SK-N-SH treated with all-trans-retinoic acid at 6 μM for 48 hours (cell line): ENCODE data around the gene IL23R.

Experiments
- ATAC-seq: fragments of 200-7000 bp; cut with Tn5 transposase; 3 replicates; pipeline ENCODE4 v1.9.1; 2020; ENCODE audit warnings: mild to moderate bottlenecking, moderate library complexity
- ARNTL ChIP-seq: fragments of 450-650 bp; formaldehyde crosslinking; IDR thresholded peaks from 2 replicates; pipeline ENCODE4 v1.5.0; 2020; ENCODE audit warnings: low read depth, mild to moderate bottlenecking, moderate library complexity, borderline replicate concordance
- BACH2 ChIP-seq: fragments of 250-450 bp; sonication (Bioruptor Pico); IDR thresholded peaks from 2 replicates; pipeline ENCODE4 v1.9.0; 2021; ENCODE audit warnings: mild to moderate bottlenecking, borderline replicate concordance
- CSDC2 ChIP-seq: fragments of 250-450 bp; sonication (Bioruptor Pico); IDR thresholded peaks from 2 replicates; pipeline ENCODE4 v1.5.0; 2020; ENCODE audit warnings: mild to moderate bottlenecking, moderate library complexity
- ESRRG ChIP-seq: fragments of 250-450 bp; sonication (Bioruptor Pico); IDR thresholded peaks from 2 replicates; pipeline ENCODE4 v1.6.1; 2021; ENCODE audit warnings: mild to moderate bottlenecking
- GLIS3 ChIP-seq: fragments of 250-450 bp; sonication (Bioruptor Pico); IDR thresholded peaks from 2 replicates; pipeline ENCODE4 v1.5.0; 2020; ENCODE audit warnings: mild to moderate bottlenecking, moderate library complexity
- OSR1 ChIP-seq: fragments of 250-450 bp; sonication (Bioruptor Pico); IDR thresholded peaks from 2 replicates; pipeline ENCODE4 v1.8.0; 2022; ENCODE audit warnings: moderate library complexity, mild to moderate bottlenecking, inconsistent platforms
- PPARA ChIP-seq: fragments of 250-450 bp; sonication (Bioruptor Pico); IDR thresholded peaks from 2 replicates; pipeline ENCODE4 v1.5.0; 2020; ENCODE audit warnings: mild to moderate bottlenecking, borderline replicate concordance
- RARB ChIP-seq: fragments of 250-450 bp; sonication (Bioruptor Pico); IDR thresholded peaks from 2 replicates; pipeline ENCODE4 v1.8.0; 2021; ENCODE audit warnings: mild to moderate bottlenecking, moderate library complexity
- SNAI2 ChIP-seq: fragments of 250-450 bp; sonication (Bioruptor Pico); IDR thresholded peaks from 2 replicates; pipeline ENCODE4 v1.5.0; 2020; ENCODE audit warnings: mild to moderate bottlenecking, moderate library complexity
- TCF4 ChIP-seq: fragments of 250-450 bp; sonication (Bioruptor Pico); IDR thresholded peaks from 2 replicates; pipeline ENCODE4 v1.8.0; 2021; ENCODE audit warnings: mild to moderate bottlenecking, moderate library complexity, borderline replicate concordance
- ZC3H10 ChIP-seq: fragments of 250-450 bp; sonication (Bioruptor Pico); IDR thresholded peaks from 2 replicates; pipeline ENCODE4 v1.5.1; 2021; ENCODE audit warnings: mild to moderate bottlenecking, moderate library complexity
- ZFP3 ChIP-seq: fragments of 250-450 bp; sonication (Bioruptor Pico); IDR thresholded peaks from 2 replicates; pipeline ENCODE4 v1.5.0; 2020; ENCODE audit warnings: mild to moderate bottlenecking, moderate library complexity
- ZFP30 ChIP-seq: fragments of 450-650 bp; formaldehyde crosslinking; IDR thresholded peaks from 2 replicates; pipeline ENCODE4 v1.5.0; 2022; ENCODE audit warnings: mild to moderate bottlenecking, moderate library complexity
- ZNF70 ChIP-seq: fragments of 450-650 bp; formaldehyde crosslinking; IDR thresholded peaks from 2 replicates; pipeline ENCODE4 v1.5.0; 2020; ENCODE audit warnings: mild to moderate bottlenecking, moderate library complexity
- ZNF8 ChIP-seq: fragments of 450-650 bp; formaldehyde crosslinking; IDR thresholded peaks from 2 replicates; pipeline ENCODE4 v1.5.0; 2020; ENCODE audit warnings: mild to moderate bottlenecking, moderate library complexity
- TF ChIP-seq, protein P1 (sequence below): fragments of 250-450 bp; sonication (Bioruptor Pico); IDR thresholded peaks from 2 replicates; pipeline ENCODE4 v1.5.0; 2020; ENCODE audit warnings: mild to moderate bottlenecking, moderate library complexity
- TF ChIP-seq, protein P2 (sequence below): fragments of 250-450 bp; sonication (Bioruptor Pico); IDR thresholded peaks from 2 replicates; pipeline ENCODE4 v1.5.1; 2021; ENCODE audit warnings: mild to moderate bottlenecking, moderate library complexity
- TF ChIP-seq, protein P3 (sequence below): fragments of 250-450 bp; sonication (Bioruptor Pico); IDR thresholded peaks from 2 replicates; pipeline ENCODE4 v1.5.1; 2020; ENCODE audit warnings: low read depth, mild to moderate bottlenecking, moderate library complexity
- TF ChIP-seq, protein P4 (sequence below): fragments of 250-450 bp; sonication (Bioruptor Pico); IDR thresholded peaks from 2 replicates; pipeline ENCODE4 v1.8.0; 2021; ENCODE audit warnings: low read depth, mild to moderate bottlenecking, moderate library complexity, borderline replicate concordance

IL23R gene, protein sequence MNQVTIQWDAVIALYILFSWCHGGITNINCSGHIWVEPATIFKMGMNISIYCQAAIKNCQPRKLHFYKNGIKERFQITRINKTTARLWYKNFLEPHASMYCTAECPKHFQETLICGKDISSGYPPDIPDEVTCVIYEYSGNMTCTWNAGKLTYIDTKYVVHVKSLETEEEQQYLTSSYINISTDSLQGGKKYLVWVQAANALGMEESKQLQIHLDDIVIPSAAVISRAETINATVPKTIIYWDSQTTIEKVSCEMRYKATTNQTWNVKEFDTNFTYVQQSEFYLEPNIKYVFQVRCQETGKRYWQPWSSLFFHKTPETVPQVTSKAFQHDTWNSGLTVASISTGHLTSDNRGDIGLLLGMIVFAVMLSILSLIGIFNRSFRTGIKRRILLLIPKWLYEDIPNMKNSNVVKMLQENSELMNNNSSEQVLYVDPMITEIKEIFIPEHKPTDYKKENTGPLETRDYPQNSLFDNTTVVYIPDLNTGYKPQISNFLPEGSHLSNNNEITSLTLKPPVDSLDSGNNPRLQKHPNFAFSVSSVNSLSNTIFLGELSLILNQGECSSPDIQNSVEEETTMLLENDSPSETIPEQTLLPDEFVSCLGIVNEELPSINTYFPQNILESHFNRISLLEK

DNA sequence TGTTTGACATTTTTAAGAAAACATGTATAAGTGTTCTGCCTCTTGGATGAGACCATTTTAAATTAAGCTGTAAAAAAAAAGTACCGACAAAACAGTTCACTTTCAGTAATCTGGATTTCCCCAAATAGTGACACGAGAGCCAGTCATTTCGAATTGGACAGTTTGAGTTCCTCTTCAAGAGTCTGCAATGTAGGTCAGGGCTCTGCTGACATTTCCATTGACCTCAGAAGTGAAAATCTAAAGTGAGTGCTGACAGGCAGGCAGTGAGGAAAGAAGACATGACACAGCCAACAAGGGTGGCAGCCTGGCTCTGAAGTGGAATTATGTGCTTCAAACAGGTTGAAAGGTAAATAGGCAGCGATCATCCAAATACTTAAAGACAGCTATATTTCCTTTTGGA is at the start of gene IL23R:
Gene IL23R (plus strand): TSS at position 259 of the 400 bp plus-strand sequence. CDS start 1,667 bp downstream, outside the sequence.
- ATAC-seq = no peak
- TF ChIP-seq ZFP30 (CRISPR knock-in tag) = no peak
- no peak for TF ChIP-seq PPARA (CRISPR knock-in tag)
- TF ChIP-seq, protein P1, sequence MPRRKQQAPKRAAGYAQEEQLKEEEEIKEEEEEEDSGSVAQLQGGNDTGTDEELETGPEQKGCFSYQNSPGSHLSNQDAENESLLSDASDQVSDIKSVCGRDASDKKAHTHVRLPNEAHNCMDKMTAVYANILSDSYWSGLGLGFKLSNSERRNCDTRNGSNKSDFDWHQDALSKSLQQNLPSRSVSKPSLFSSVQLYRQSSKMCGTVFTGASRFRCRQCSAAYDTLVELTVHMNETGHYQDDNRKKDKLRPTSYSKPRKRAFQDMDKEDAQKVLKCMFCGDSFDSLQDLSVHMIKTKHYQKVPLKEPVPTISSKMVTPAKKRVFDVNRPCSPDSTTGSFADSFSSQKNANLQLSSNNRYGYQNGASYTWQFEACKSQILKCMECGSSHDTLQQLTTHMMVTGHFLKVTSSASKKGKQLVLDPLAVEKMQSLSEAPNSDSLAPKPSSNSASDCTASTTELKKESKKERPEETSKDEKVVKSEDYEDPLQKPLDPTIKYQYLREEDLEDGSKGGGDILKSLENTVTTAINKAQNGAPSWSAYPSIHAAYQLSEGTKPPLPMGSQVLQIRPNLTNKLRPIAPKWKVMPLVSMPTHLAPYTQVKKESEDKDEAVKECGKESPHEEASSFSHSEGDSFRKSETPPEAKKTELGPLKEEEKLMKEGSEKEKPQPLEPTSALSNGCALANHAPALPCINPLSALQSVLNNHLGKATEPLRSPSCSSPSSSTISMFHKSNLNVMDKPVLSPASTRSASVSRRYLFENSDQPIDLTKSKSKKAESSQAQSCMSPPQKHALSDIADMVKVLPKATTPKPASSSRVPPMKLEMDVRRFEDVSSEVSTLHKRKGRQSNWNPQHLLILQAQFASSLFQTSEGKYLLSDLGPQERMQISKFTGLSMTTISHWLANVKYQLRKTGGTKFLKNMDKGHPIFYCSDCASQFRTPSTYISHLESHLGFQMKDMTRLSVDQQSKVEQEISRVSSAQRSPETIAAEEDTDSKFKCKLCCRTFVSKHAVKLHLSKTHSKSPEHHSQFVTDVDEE = no peak
- no peak for TF ChIP-seq ZC3H10 (CRISPR knock-in tag)
- no peak for TF ChIP-seq CSDC2 (CRISPR knock-in tag)
- TF ChIP-seq ARNTL (CRISPR knock-in tag) = no peak
- TF ChIP-seq OSR1 (CRISPR knock-in tag) = no peak
- TF ChIP-seq TCF4 (CRISPR knock-in tag) = no peak
- no peak for TF ChIP-seq ZFP3
- TF ChIP-seq ZNF8 = no peak
- TF ChIP-seq, protein P2, sequence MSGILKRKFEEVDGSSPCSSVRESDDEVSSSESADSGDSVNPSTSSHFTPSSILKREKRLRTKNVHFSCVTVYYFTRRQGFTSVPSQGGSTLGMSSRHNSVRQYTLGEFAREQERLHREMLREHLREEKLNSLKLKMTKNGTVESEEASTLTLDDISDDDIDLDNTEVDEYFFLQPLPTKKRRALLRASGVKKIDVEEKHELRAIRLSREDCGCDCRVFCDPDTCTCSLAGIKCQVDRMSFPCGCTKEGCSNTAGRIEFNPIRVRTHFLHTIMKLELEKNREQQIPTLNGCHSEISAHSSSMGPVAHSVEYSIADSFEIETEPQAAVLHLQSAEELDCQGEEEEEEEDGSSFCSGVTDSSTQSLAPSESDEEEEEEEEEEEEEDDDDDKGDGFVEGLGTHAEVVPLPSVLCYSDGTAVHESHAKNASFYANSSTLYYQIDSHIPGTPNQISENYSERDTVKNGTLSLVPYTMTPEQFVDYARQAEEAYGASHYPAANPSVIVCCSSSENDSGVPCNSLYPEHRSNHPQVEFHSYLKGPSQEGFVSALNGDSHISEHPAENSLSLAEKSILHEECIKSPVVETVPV = no peak
- TF ChIP-seq SNAI2 (CRISPR knock-in tag) = no peak
- TF ChIP-seq, protein P3, sequence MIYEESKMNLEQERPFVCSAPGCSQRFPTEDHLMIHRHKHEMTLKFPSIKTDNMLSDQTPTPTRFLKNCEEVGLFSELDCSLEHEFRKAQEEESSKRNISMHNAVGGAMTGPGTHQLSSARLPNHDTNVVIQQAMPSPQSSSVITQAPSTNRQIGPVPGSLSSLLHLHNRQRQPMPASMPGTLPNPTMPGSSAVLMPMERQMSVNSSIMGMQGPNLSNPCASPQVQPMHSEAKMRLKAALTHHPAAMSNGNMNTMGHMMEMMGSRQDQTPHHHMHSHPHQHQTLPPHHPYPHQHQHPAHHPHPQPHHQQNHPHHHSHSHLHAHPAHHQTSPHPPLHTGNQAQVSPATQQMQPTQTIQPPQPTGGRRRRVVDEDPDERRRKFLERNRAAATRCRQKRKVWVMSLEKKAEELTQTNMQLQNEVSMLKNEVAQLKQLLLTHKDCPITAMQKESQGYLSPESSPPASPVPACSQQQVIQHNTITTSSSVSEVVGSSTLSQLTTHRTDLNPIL (CRISPR knock-in tag) = no peak
- TF ChIP-seq BACH2 (CRISPR knock-in tag) = no peak
- TF ChIP-seq, protein P4, sequence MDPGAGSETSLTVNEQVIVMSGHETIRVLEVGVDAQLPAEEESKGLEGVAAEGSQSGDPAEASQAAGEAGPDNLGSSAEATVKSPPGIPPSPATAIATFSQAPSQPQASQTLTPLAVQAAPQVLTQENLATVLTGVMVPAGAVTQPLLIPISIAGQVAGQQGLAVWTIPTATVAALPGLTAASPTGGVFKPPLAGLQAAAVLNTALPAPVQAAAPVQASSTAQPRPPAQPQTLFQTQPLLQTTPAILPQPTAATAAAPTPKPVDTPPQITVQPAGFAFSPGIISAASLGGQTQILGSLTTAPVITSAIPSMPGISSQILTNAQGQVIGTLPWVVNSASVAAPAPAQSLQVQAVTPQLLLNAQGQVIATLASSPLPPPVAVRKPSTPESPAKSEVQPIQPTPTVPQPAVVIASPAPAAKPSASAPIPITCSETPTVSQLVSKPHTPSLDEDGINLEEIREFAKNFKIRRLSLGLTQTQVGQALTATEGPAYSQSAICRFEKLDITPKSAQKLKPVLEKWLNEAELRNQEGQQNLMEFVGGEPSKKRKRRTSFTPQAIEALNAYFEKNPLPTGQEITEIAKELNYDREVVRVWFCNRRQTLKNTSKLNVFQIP (CRISPR knock-in tag) = no peak
- TF ChIP-seq, all 23 proteins: peak for 0

DNA sequence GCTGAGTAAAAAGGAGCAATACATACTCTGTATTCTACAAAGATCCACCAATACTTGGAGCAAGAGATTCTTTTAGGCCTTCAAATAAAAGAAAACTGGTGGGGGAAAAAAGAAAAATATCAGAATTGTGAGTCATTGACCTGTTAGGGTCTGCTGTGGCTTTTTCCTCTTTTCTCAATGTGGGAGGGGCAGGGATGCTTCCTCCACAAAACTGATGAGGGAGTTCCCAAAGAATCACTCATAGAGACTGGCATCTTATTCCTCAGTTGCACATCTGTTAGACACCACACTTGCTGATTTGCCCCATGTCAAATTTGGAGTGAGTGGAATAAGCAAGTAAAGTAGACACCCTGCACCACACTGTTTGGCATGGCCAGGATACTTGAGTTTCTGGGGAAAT is 48.1 kb upstream of the IL23R start:
- TF ChIP-seq ZFP3 (no peak), SNAI2 (CRISPR knock-in tag) (no peak), ZNF70 (no peak)
- ATAC-seq = no peak

DNA sequence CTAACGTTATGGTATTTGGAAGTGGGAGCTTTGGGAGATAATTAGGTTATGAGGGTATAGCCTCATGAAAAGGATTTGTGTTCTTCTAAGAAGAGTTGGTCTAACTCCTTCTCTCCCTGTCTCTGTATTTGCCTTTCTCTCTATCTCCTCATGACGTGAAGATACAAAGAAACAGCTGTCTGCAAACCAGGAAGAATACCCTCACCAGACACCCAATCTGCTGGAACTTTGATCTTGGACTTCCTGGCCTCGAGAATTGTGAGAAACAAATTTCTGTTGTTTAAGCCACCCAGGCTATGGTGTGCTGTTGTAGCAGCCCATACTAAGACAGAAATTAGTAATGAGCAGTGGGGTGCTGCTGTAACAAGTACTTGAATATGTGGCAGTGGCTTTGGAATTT is 47.6 kb upstream of the IL23R start:
- no peak for ATAC-seq
- TF ChIP-seq ZFP30 (CRISPR knock-in tag) (no peak), SNAI2 (CRISPR knock-in tag) (no peak), OSR1 (CRISPR knock-in tag) (no peak), PPARA (CRISPR knock-in tag) (no peak), ESRRG (CRISPR knock-in tag) (no peak), ZFP3 (no peak), ZC3H10 (CRISPR knock-in tag) (no peak), BACH2 (CRISPR knock-in tag) (no peak), CSDC2 (CRISPR knock-in tag) (no peak), TCF4 (CRISPR knock-in tag) (no peak), RARB (no peak), GLIS3 (CRISPR knock-in tag) (no peak)
- TF ChIP-seq, protein P4 (CRISPR knock-in tag) = no peak
- TF ChIP-seq, protein P1 = no peak
- TF ChIP-seq, protein P2 = no peak
- TF ChIP-seq, protein P3 (CRISPR knock-in tag) = no peak
